GM12892 (cell line): ENCODE results near the gene LDLRAD4.

Experiments used
- DNase-seq: peaks from one replicate; pipeline ENCODE4 v3.0.0; 2011; ENCODE audit not compliant: insufficient read length
- FAIRE-seq: peaks from 2 replicates; lab custom pipeline; 2011; peaks lifted over from hg19 to GRCh38; lab: Jason Lieb, UNC
- POLR2A ChIP-seq: IDR thresholded peaks from 2 replicates; pipeline ENCODE4 v1.6.1; 2011; ENCODE audit warnings: low read depth, low read length, control low read depth
- POLR2AphosphoS5 ChIP-seq: IDR thresholded peaks from 2 replicates; pipeline ENCODE4 v1.6.1; 2011; ENCODE audit warnings: low read depth, low read length, control low read depth
- TAF1 ChIP-seq: IDR thresholded peaks from 2 replicates; pipeline ENCODE4 v1.6.1; 2011; ENCODE audit warnings: low read depth, mild to moderate bottlenecking, control low read depth, low read length, borderline replicate concordance

The LDLRAD4 gene

GRCh38 chr18:13522861-13523660 lies 304.5 kb downstream of the LDLRAD4 start:
- FAIRE-seq, result no peak
- TF ChIP-seq TAF1 (no peak), POLR2AphosphoS5 (no peak), POLR2A (no peak)
- no peak for DNase-seq

DNA sequence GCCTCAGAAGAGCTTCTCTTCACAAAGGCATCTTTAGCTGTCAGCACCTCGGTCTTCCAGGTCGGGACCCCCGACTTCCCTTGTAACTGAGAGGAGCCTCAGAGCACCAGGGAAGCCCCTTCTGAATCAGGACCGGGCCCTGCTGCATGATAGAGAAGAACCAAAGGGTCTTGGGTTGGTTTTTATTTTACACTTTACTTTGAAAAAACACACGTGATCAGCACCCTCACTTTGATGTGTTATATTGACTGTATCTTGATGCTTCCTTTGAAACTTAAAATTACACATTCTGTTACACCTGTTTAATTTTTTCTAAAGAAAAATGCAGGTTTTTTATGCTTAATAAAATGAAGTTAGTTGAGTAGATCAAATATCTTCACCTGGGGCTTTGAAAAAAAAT lies 305.5 kb downstream of the LDLRAD4 start:
- TF ChIP-seq POLR2AphosphoS5 (no peak), POLR2A (no peak), TAF1 (no peak)
- no peak for FAIRE-seq

GRCh38 chr18:13524811-13525210 lies 306.3 kb downstream of the LDLRAD4 start:
- no peak for DNase-seq
- no peak for FAIRE-seq
- no peak for TF ChIP-seq POLR2AphosphoS5
- no peak for TF ChIP-seq POLR2A
- TF ChIP-seq TAF1, result no peak

More for the DNA sequence above, 305.5 kb downstream of the LDLRAD4 start:
- no peak for DNase-seq

GRCh38 chr18:13525381-13526029 lies 306.9 kb downstream of the LDLRAD4 start:
- DNase-seq, result no peak
- FAIRE-seq, result no peak
- TF ChIP-seq TAF1, result no peak
- no peak for TF ChIP-seq POLR2AphosphoS5
- TF ChIP-seq POLR2A, result no peak

- no peak for FAIRE-seq
- no peak for DNase-seq
- TF ChIP-seq POLR2A, result no peak
- TF ChIP-seq POLR2AphosphoS5, result no peak
- TF ChIP-seq TAF1, result no peak
Observed at GRCh38 chr18:13526519-13526918, 308.0 kb downstream of the LDLRAD4 start.

DNA sequence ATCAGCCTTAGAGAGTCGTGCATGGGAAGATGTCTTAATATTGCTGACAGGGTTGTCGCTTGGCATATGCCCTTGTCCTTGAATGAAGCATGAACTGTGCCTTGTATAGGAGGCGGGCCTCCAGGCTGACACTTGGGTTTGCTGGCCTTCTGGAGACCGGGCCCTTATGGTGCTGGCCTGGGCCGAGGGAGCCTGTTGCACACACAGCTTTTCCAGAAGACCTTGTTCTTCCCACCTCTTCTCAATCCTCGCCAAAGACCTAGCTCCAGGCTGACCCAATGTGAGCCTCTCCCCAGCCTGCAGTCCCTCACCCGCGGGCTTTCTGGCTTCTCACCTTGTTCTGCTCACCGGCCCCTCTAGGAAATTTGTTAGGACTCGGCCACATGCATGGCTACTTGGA lies 308.7 kb downstream of the LDLRAD4 start:
- no peak for FAIRE-seq
- TF ChIP-seq TAF1 (no peak), POLR2A (no peak), POLR2AphosphoS5 (no peak)

GRCh38 chr18:13527730-13528129 lies 309.2 kb downstream of the LDLRAD4 start:
- DNase-seq (no peak), FAIRE-seq (no peak)
- TF ChIP-seq TAF1 (no peak), POLR2A (no peak), POLR2AphosphoS5 (no peak)

More for the DNA sequence above, 308.7 kb downstream of the LDLRAD4 start:
- DNase-seq, result no peak

DNA sequence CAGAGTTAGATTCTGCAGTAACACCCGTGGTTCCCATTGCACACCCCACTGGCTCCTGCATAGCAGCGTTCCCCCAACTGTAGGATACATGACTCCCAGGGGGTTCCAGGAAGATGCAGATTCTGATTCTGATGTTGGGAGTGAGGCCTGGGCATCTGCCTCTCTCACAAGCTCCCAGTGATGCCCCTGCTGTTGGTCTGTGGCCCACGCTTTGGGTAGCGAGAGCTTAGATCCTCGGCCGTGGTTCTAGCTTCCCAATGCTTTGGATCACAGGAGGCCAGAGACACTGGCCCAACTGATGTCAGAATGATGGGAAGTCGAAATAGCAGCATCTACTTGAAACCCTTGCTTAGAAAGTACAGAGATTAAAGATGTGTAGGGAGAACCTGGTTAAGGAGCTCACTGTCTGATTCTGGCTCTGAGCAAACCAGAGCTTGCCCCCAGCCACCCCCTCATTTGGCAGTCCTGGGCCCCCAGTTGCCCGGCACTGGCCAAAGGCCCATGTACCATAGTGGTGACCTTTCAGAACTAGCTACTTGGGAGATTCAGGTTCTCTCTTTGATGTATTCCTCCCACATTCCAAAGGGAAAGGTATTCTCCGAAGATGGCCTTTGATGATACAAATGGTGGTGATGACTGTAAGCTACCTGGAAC lies 310.3 kb downstream of the LDLRAD4 start:
- DNase-seq, result no peak
- FAIRE-seq, result no peak
- no peak for TF ChIP-seq TAF1
- no peak for TF ChIP-seq POLR2AphosphoS5
- TF ChIP-seq POLR2A, result no peak

DNA sequence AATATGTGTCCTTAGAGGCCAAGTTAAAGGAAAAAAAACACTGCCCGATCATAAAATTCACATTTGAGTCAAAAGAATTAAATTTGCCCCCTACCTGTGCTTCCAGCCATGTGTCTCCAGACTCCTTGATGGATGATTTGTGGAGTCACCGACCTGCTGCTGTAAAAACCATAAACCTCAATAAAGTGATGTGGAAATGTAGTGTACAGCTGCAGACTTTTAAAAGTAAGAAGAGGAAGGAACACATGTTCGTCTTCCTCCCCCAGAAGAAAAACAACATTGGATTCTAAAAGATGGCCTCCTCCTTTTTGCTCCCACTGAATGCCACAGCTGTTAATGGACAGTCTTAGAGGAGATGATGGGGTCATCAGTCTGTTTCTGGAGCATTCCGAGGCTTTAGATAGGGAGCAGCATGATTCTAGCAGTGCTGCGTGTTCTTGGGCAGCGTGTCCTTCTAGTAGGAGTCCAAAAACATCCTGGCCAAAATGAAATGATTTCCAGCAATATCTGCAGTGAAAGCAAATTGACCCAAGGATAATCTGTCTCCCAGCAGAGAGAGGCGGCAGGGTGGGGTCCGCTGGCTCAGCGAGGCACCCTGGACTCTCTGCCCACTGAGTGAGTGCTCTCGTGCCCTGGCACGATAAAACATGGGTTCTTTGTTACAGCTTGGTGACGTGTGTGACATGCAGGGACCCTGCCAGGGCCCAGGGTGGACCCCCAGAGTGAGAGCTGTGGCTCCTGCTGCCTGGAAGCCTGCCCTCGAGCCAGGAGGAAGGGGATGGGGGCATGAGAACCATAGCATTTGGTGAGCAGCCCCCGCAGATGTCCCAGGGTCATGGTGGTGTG lies 311.7 kb downstream of the LDLRAD4 start:
- DNase-seq (no peak), FAIRE-seq (no peak)
- TF ChIP-seq TAF1 (no peak), POLR2AphosphoS5 (no peak), POLR2A (no peak)

GRCh38 chr18:13530879-13531387 lies 312.4 kb downstream of the LDLRAD4 start:
- DNase-seq (no peak), FAIRE-seq (no peak)
- no peak for TF ChIP-seq POLR2AphosphoS5
- TF ChIP-seq TAF1, result no peak
- TF ChIP-seq POLR2A, result no peak
